SK-MEL-5 (cell line): ENCODE results near the gene ROR1. TPM values are rescaled to one million over a fixed set of nuclear protein-coding genes. Genes with fewer than 3 reads are reported as not detected.
A peak's percentile ranks its signal among the peaks of the same experiment; 100 is the strongest.
"Not testable (repeated sequence)": the region's sequence is repeated elsewhere in the genome, so short reads cannot be mapped to it uniquely, and the experiment has no call there.

Experiments used
- DNase-seq: peaks from one replicate; pipeline ENCODE4 v3.0.0-alpha.2; 2016; ENCODE audit warnings: low read depth, low spot score
- in situ Hi-C: cut with HindIII; loops from 2 replicates; pipeline ENCODE4 v1.10.0; 2016; ENCODE audit warnings: low sequenced_read_pairs, high pct_unique_total_duplicates, low pct_unique_long_range_greater_than_20kb
- total RNA-seq: library from RNA; depleted of rRNA; stranded (reverse); fragments of >200 nt; shearing (Covaris generic); gene quantifications from 2 replicates; pipeline ENCODE4 v1.2.3, GENCODE V29; 2014

ROR1 gene
- total RNA-seq, 1 experiment from 2014 or later: 2.8 TPM

GRCh38 chr1:64194168-64195080, 420.6 kb downstream of the ROR1 start:
- in situ Hi-C loops: no loop called here
- no peak for DNase-seq

DNA sequence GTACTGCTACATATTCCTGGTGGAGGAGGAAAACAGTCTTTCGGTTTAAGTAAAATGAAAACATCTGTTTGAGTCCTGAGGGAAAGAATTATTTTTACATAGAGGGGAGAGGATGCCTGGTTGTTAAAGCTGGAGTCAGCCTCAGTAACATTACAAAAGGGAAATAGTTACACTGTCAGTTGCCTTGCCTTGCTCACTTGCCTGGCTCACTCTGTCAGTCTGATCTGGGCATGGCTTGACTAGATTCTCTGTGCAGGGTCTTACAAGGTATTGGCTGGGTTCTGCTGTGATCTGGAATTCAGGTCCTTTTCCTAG, 421.2 kb downstream of the ROR1 start:
- DNase-seq: no peak
- in situ Hi-C loops: no loop called here

GRCh38 chr1:64196074-64196870, 422.5 kb downstream of the ROR1 start:
- in situ Hi-C loops: no loop called here
- DNase-seq: no peak

- in situ Hi-C loops: no loop called here
- DNase-seq: no peak
These were observed 423.3 kb downstream of the ROR1 start for GRCh38 chr1:64197076-64197475.

DNA sequence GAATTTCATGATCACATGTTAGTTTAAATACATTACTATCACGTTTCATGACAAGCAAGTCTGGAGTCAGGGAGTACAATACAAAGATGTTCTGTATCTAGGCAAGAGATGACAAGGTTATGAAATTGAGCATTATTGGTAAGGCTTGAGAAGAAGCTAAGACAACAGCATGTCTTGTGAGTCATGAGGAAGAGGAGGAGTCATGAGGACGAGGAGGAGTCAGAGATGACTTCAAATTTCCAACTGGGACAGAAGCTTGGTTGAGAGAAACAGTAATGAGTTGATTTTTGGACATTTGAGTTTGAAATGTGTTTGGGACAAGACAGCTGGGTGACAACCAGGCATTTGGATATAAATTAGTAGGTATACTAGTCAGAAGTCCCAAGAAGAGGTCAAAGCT, 425.3 kb downstream of the ROR1 start:
- peak; percentile 6 for DNase-seq

GRCh38 chr1:64200064-64200463, 426.2 kb downstream of the ROR1 start:
- no peak for DNase-seq
- in situ Hi-C loops: no loop called here

More for the DNA sequence above, 425.3 kb downstream of the ROR1 start:
- in situ Hi-C loops: no loop called here

DNA sequence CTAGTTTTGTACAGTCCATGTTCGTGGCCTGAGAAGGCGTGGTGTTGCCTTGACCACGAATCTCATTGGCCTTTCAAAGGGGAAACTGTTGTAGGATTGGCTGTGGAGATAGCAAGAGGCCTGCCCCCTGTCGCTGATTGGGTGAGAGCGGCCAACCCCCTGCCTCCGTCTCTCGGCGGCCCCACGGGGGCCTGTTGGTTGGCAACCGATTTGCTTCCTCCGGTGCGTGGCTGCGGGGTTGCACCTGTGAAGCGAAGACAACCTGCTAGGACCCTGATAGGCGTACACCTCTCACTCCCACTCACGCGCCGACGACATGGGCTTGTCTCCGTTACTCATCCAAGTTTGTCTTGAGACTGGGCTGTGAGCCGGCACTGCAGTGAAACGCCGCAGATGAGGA, 429.6 kb downstream of the ROR1 start, which contains the start of gene UBE2U:
Gene UBE2U (plus strand): TSS at position 204 of the 400 bp plus-strand sequence. CDS start 428 bp downstream, outside the sequence.
- in situ Hi-C loops: no loop called here
- DNase-seq: no peak

DNA sequence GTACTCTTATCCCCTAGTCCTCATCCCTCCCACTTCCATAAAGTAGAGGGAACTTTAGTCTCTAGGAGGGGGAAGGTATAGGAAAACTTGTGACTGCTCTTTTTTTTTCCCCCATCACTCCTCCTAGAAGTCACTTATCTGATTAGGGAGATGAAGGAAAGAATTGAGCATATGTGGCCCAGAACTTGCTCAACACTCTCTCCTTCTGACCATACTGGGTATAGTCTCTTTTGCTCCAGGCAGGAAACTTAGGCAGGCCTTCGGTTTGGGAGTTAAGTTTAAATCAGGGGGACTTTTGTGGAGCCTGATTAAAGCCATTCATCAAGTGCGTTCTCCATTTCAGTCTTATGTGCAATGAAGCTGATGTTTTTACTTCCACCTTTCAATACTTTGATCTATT, 435.4 kb downstream of the ROR1 start:
- in situ Hi-C loops: no loop called here
- DNase-seq: peak; percentile 25

DNA sequence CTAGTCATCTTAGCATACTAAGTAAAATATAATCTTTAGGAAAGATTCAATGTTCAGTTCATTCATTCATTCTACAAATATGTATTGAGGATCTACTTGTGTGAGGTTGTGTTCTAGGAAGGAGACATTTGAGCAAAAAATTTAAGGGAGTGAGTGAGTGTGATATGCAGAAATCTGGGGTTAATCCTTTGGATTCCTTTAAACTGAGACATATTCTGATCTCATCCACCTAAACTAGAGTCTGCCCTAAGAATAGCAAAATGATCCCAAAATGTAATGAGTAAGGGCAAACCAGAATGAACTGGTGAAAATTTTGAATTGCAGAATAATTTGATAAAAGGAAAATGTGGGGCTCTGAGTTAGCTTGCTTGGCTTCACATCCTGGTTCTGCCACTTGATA, 438.2 kb downstream of the ROR1 start:
- in situ Hi-C loops: no loop called here
- no peak for DNase-seq

DNA sequence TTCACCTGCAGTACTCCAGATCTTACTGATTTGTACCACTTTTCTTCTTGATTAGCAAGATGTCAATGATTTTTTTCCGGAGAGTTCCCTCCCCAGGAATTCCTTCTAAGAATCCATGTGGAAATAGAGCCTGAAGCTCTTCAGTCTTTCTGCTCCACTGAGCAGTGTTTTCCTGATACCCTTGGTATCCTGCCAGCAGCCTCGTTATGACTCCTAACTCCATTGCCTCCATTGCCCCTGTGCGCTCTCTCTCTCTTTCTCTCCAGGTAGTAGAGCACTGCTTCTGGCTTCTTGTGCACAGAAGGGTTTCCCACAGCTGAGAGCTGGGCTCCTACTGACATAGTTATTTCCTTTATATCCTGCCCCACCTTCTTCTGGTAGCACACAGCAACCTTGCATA, 441.8 kb downstream of the ROR1 start:
- in situ Hi-C loops: no loop called here
- DNase-seq: no peak

- in situ Hi-C loops: no loop called here
- DNase-seq: peak; percentile 36
These were observed 446.4 kb downstream of the ROR1 start for GRCh38 chr1:64220241-64220640.

DNA sequence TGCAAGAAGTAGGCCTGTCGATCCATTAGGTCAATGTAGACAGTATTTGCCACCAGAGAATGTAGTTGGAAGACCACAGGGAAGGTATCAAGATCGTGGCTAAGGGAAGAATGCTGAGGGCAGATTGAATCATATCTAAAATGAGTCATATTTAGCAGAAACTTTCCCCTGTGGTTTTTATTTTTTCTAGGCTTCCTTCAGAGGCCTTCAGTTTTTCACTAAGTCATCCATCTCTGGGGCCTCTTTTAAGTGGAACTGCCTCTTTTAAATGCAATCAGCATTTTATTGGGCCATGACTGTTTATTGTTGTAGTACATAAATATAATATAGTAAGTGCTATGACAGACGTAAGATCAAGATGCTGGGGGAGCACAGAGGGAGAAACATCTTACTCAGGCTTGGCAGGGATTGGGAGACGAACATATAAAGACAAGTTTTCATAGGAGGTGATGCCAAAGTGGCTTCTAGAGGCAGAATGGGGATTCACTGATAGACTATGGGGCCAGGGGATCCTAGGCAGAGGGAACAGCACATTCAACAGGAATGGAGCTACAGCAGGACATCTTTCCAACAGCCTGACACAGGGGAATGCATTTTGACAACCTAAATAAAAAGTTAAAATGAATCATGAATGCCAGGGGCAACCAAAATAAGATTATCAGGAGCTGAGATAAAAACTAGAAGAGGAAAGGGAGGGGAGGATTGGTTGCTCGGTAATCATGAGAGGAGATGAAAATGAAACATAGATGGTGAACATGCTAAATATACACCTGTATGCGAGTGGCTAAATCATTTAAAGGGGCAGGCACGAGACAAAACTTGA, 449.7 kb downstream of the ROR1 start:
- in situ Hi-C loops: no loop called here
- no peak for DNase-seq

GRCh38 chr1:64224236-64224635, 450.4 kb downstream of the ROR1 start:
- DNase-seq, in situ Hi-C loops: not testable (repeated sequence)

DNA sequence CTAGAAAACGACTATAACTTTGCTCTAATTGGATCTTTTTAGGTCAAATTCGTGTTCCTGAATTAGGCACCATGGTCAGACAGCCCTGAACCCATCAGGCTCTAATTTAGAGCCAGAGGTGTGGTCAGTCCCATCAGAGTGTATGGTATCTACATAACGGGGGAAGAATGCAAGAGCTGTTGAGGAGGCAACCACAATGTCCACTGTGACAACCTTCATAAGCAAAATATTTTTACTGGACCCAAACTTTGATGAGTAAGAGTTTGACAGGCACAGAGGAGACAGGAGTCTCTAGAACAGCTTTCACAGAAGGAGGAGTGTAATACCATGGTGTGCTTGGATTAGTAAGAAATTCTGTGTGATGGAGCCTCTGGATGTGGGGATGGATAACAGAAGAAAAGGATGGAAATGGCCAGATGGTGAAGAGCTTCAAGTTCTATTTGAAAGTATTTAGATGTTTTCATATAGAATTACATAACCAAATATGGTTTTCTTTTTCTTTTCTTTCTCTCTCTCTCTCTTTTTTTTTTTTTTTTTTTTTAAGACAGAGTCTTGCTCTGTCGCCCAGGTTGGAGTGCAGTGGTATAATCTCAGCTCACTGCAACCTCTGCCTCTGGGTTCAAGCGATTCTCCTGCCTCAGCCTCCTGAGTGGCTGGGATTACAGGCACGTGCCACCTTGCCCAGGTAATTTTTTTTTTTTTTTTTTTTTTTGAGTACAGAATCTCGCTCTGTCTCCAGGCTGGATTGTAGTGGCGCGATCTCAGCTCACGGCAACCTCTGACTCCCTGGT, 454.5 kb downstream of the ROR1 start:
- no peak for DNase-seq
- in situ Hi-C loops: no loop called here

DNA sequence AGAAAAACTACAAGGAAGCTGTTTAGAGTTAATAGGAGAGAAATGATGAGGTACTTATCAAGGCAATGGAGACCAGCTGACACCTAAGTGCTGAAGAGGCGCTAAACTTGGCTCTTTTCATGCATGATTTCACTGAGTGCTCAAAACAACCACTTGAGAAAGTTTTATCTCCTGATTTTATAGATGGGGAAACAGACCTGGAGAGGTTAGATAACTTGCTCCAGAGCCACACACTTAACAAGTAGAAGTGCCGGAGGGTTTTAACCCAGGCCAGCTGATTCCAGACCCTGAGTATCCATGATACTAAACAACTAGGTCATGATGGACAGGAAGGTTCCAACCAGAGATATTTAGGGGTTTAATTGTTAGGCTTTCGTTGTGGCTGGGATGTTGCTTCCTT, 455.5 kb downstream of the ROR1 start:
- in situ Hi-C loops: no loop called here

More for the DNA sequence above, 455.5 kb downstream of the ROR1 start:
- DNase-seq: no peak
